HCT116 (cell line): ENCODE data around the gene BTBD9. TPM values are rescaled to one million over a fixed set of nuclear protein-coding genes. Genes with fewer than 3 reads are reported as not detected.

Experiments used
- ATAC-seq: fragments of 200-7000 bp; cut with Tn5 transposase; 2 replicates; pipeline ENCODE4 v1.9.1; 2020; ENCODE audit warnings: mild to moderate bottlenecking, moderate library complexity
- BruUV-seq: library from RNA; stranded (reverse); fragments of 400-500 nt; replicated peaks from 2 replicates; lab custom pipeline; 2021; lab: Mats Ljungman, UMichigan
- CTCF ChIA-PET: fragments of 300-600 bp; sonication (Branson Sonifier 250); formaldehyde crosslinking; loops from one replicate; lab custom pipeline; 2021; ENCODE audit warnings: antibody characterized with exemption; lab: Charles Lee
- POLR2A ChIA-PET: fragments of 300-600, 350-600 bp; sonication (Branson Sonifier 250); formaldehyde crosslinking; loops from one replicate; lab custom pipeline; 2021; ENCODE audit warnings: antibody characterized with exemption; lab: Charles Lee
- RAD21 ChIA-PET, 2 experiments: fragments of 300-600 bp; sonication (Branson Sonifier 250); formaldehyde crosslinking; loops; one replicate each; lab custom pipeline; 2023; ENCODE audit warnings: low total read pairs in 2 of 2; ENCODE audit not compliant: uncharacterized antibody in 2 of 2, unreplicated experiment in 2 of 2, low non-redundant PET in 1 of 2; lab: Charles Lee
- DNase-seq: peaks from one replicate; pipeline ENCODE4 v3.0.0-alpha.2; 2010; ENCODE audit warnings: low read depth, low spot score
- H2AFZ ChIP-seq: fragments of 200-600 bp; shearing (Covaris generic), sonication (generic); 2 replicates; pipeline ENCODE4 v1.6.1; 2017; ENCODE audit warnings: low read depth, mixed run types, mixed read lengths, antibody characterized with exemption, low read length; ENCODE audit not compliant: poor library complexity, severe bottlenecking
- H3K27ac ChIP-seq: 2 replicates; pipeline ENCODE4 v1.5.1; 2012; ENCODE audit warnings: low read depth, low read length
- H3K27me3 ChIP-seq: fragments of 200-600 bp; sonication (generic); 2 replicates; pipeline ENCODE4 v1.6.1; 2016; ENCODE audit warnings: mixed run types, low read length, mixed read lengths; ENCODE audit not compliant: insufficient read depth
- H3K36me3 ChIP-seq, 2 experiments: fragments of 200-500 bp in 1 of 2; fragments of 200-600 bp in 1 of 2; sonication (Bioruptor generic) in 1 of 2; sonication (generic) in 1 of 2; 2 replicates each; pipeline versions ENCODE4 v1.5.1 to v1.6.1; 2014 to 2016; ENCODE audit warnings: low read length in 2 of 2, inconsistent platforms in 1 of 2, mixed read lengths in 1 of 2, mixed run types in 1 of 2; ENCODE audit not compliant: insufficient read depth in 2 of 2, control insufficient read depth in 1 of 2
- H3K4me1 ChIP-seq, 2 experiments: fragments of 200-600 bp in 1 of 2; sonication (generic) in 1 of 2; 2 replicates each; pipeline versions ENCODE4 v1.5.1 to v1.6.1; 2012 to 2017; ENCODE audit warnings: low read length in 2 of 2, inconsistent platforms in 1 of 2, mild to moderate bottlenecking in 1 of 2, mixed read lengths in 1 of 2, mixed run types in 1 of 2, moderate library complexity in 1 of 2; ENCODE audit not compliant: insufficient read depth in 2 of 2, control insufficient read depth in 1 of 2
- H3K4me2 ChIP-seq: fragments of 200-600 bp; sonication (generic); 2 replicates; pipeline ENCODE4 v1.6.1; 2017; ENCODE audit warnings: mixed run types, low read length, mixed read lengths
- H3K4me3 ChIP-seq, 2 experiments: fragments of 200-600 bp in 1 of 2; sonication (generic) in 1 of 2; replicated peaks in 1 of 2; 2 replicates each; pipeline ENCODE4 v1.5.1; 2011 to 2016; ENCODE audit warnings: low read length in 2 of 2, control low read depth in 1 of 2, low read depth in 1 of 2, mild to moderate bottlenecking in 1 of 2, mixed read lengths in 1 of 2, mixed run types in 1 of 2
- H3K79me2 ChIP-seq: fragments of 200-600 bp; sonication (generic); 2 replicates; pipeline ENCODE4 v1.6.1; 2017; ENCODE audit warnings: mild to moderate bottlenecking, mixed run types, low read length, moderate library complexity, mixed read lengths; ENCODE audit not compliant: insufficient read depth
- H3K9ac ChIP-seq: fragments of 200-600 bp; sonication (generic); 2 replicates; pipeline ENCODE4 v1.6.1; 2016; ENCODE audit warnings: low read length, mixed read lengths
- H3K9me2 ChIP-seq: fragments of 200-600 bp; sonication (generic), shearing (Covaris generic); 2 replicates; pipeline ENCODE4 v1.6.1; 2017; ENCODE audit warnings: mixed run types, mild to moderate bottlenecking, moderate library complexity; ENCODE audit not compliant: insufficient read depth
- H3K9me3 ChIP-seq, 2 experiments: fragments of 200-500 bp in 1 of 2; fragments of 200-600 bp in 1 of 2; sonication (Bioruptor generic) in 1 of 2; sonication (generic) in 1 of 2; 2 replicates each; pipeline ENCODE4 v1.6.1; 2014 to 2017; ENCODE audit warnings: low read length in 2 of 2, mixed read lengths in 2 of 2, inconsistent platforms in 1 of 2, low read depth in 1 of 2, mild to moderate bottlenecking in 1 of 2, mixed run types in 1 of 2, moderate library complexity in 1 of 2; ENCODE audit not compliant: control insufficient read depth in 1 of 2, insufficient read depth in 1 of 2
- H4K20me1 ChIP-seq: fragments of 200-600 bp; sonication (generic), shearing (Covaris generic); 2 replicates; pipeline ENCODE4 v1.6.1; 2017; ENCODE audit warnings: mixed run types, mild to moderate bottlenecking, moderate library complexity; ENCODE audit not compliant: insufficient read depth
- CEBPB ChIP-seq: IDR thresholded peaks from 2 replicates; pipeline ENCODE4 v1.6.1; 2012; ENCODE audit warnings: low read depth
- CTCF ChIP-seq, 3 experiments: fragments of 200-600 bp in 1 of 3; sonication (generic) in 1 of 3; IDR thresholded peaks in 2 of 3; conservative IDR thresholded peaks in 1 of 3; 2 replicates each; pipeline ENCODE4 v1.5.1; 2012 to 2017; ENCODE audit warnings: low read depth in 2 of 3, low read length in 2 of 3, antibody characterized with exemption in 1 of 3, borderline replicate concordance in 1 of 3, control low read depth in 1 of 3, mild to moderate bottlenecking in 1 of 3, mixed read lengths in 1 of 3, mixed run types in 1 of 3, moderate library complexity in 1 of 3; ENCODE audit not compliant: insufficient read depth in 1 of 3
- JUND ChIP-seq: IDR thresholded peaks from 2 replicates; pipeline ENCODE4 v1.6.1; 2012
- POLR2AphosphoS5 ChIP-seq: IDR thresholded peaks from 2 replicates; pipeline ENCODE4 v1.6.1; 2011; ENCODE audit warnings: mild to moderate bottlenecking, low read depth, low read length, moderate library complexity
- SP1 ChIP-seq: IDR thresholded peaks from 2 replicates; pipeline ENCODE4 v1.6.1; 2012; ENCODE audit warnings: low read depth
- ZNF274 ChIP-seq: fragments of 200-500 bp; sonication (Bioruptor generic); IDR thresholded peaks from 2 replicates; pipeline ENCODE4 v1.6.1; 2014; ENCODE audit warnings: mild to moderate bottlenecking, low read depth, low read length, inconsistent platforms
- intact Hi-C: fragments of 100-400 bp; cut with micrococcal nuclease; formaldehyde crosslinking; loops from 2 replicates; pipeline ENCODE4 v1.10.0; 2022
- total RNA-seq: library from RNA; stranded (reverse); gene quantifications from one replicate; pipeline ENCODE4 v1.2.1, GENCODE V29; 2021; ENCODE audit not compliant: unreplicated experiment
- TF ChIP-seq, protein P1 (sequence below): IDR thresholded peaks from 2 replicates; pipeline ENCODE4 v1.6.1; 2012

BTBD9 gene
- total RNA-seq, 1 experiment from 2014 or later, result 10.9 TPM

- ATAC-seq (no peak), DNase-seq (no peak)
- no peak overlapping the region for H3K4me2 ChIP-seq
- ChIA-PET CTCF (no interaction called here), POLR2A (no interaction called here), RAD21 (no interaction called here)
- intact Hi-C loops, result no loop called here
- H3K9me3 ChIP-seq, result no peaks in the 10 kb centered on the region
- no peaks in the 10 kb centered on the region for H3K4me1 ChIP-seq
- no TSS peak for BruUV-seq
- H3K79me2 ChIP-seq, result no peaks in the 10 kb centered on the region
- H4K20me1 ChIP-seq, result no peaks in the 10 kb centered on the region
- no peaks in the 10 kb centered on the region for H3K36me3 ChIP-seq
- no peaks in the 10 kb centered on the region for H3K9me2 ChIP-seq
- H3K27me3 ChIP-seq, result no peaks in the 10 kb centered on the region
- H3K27ac ChIP-seq, result no peak overlapping the region
- no peak for TF ChIP-seq POLR2AphosphoS5
- TF ChIP-seq SP1, result no peak
- no peak for TF ChIP-seq CEBPB
- TF ChIP-seq JUND, result no peak
- TF ChIP-seq ZNF274, result no peak
- no peak for TF ChIP-seq CTCF (IDR thresholded peaks at IDR 0.05 in 2 of 3, conservative IDR thresholded peaks at IDR 0.05 in 1 of 3; ENCODE audit: borderline replicate concordance in 1 of 3, insufficient read depth in 1 of 3, low read depth in 2 of 3, low read length in 2 of 3)
- TF ChIP-seq, protein P1, sequence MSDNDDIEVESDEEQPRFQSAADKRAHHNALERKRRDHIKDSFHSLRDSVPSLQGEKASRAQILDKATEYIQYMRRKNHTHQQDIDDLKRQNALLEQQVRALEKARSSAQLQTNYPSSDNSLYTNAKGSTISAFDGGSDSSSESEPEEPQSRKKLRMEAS, result no peak
- no peak overlapping the region for H2AFZ ChIP-seq
- no peak overlapping the region for H3K9ac ChIP-seq
- no peak overlapping the region for H3K4me3 ChIP-seq
Measured at GRCh38 chr6:38193481-38194281, 446.0 kb downstream of the BTBD9 start.
